DMS153 (cell line): ENCODE results near the gene COL9A2.

Experiments
- DNase-seq: peaks from one replicate; lab custom pipeline; 2025; lab: John Stamatoyannopoulos, UW

The COL9A2 gene

GRCh38 chr1:40303051-40303771 is 13.9 kb downstream of the COL9A2 start:
- no peak for DNase-seq

DNA sequence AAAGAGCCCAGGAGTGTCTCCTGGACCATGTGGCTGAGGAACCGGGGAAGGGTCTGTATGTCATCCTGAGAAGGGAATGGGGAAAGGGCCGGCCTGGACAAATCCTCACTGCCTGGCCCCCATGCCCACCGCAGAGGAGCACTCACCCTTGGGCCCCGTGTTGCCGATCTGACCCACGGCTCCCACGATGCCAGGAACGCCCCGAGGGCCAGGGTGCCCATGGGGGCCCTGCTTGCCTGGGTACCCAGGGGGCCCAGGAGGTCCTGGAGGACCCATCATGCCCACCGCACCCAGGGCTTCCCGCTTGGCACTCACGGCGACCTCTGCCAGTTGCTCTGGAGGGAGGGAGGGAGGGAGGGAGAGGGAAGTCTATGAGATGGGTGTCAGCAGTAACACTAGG is 14.6 kb downstream of the COL9A2 start:
- no peak for DNase-seq

DNA sequence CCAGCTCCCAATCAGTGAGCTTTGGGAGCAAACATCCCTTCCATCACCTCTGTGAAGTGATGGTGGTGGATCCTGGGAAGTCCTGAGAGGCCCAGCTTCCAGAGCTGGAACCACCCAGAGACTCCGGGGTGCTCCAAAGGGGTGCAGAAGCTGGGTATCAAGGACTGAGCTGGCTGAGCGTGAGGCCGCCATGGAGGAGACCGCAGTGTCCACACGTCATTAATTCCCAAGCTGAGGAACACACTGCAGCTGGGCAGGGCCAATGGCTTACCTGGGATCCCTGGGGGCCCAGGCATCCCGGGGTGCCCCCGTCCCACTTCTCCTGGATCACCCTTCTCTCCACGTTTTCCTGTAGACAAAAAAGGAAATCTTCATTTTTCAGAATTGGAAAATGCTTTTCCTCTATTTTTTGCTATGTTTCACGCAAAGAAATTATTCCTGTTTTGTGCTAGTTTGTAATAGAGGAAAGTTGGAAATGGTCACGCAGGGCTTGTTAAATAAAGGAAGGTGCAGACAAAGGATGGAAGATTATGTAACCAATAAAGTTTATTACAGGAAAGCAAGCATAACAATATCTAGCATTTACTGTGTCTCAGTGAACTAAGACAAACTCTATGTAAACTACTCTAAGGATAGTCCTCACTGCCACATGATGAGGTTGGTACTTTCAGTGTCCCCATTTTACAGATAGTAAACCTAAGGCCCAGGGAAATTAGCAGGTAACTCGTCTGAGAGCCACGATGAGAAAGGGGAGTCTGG is 15.4 kb downstream of the COL9A2 start:
- DNase-seq, result no peak

DNA sequence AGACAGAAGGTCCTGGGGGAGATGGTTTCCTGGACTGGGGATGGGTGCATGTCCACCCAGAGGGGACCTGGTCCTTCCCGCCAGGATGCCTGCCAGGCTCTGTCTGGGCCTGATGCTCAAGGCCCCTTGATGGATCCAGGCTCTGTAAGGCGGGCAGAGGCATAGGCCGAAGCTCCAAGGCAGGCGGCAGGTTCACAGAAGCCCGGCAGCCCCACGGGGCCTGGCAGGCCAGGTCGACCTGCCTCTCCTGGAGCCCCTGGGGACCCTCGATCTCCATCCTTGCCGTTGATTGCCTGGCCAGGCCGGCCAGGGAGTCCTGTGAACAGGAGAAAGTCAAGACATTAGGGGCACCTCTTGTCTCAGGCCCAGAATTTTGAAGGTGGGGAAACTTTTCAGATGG is 16.0 kb downstream of the COL9A2 start:
- no peak for DNase-seq

- DNase-seq, result no peak
These were observed 16.4 kb downstream of the COL9A2 start for GRCh38 chr1:40300651-40301050.

DNA sequence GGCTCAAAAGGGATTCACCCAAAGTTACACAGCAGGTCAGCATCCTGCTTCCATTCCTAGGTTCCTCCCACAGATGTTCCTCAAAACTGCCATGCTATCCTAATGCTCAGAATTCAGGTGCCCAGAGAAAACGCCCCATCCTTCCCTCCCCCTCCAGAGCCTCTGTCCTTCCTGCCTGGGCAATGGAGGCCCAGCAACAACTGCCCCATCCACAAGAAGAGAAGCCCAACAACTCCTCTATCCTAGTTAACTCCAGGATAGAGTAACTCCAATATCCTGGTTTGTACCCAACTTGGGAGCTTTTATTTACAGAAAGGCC is 16.9 kb downstream of the COL9A2 start:
- no peak for DNase-seq

DNA sequence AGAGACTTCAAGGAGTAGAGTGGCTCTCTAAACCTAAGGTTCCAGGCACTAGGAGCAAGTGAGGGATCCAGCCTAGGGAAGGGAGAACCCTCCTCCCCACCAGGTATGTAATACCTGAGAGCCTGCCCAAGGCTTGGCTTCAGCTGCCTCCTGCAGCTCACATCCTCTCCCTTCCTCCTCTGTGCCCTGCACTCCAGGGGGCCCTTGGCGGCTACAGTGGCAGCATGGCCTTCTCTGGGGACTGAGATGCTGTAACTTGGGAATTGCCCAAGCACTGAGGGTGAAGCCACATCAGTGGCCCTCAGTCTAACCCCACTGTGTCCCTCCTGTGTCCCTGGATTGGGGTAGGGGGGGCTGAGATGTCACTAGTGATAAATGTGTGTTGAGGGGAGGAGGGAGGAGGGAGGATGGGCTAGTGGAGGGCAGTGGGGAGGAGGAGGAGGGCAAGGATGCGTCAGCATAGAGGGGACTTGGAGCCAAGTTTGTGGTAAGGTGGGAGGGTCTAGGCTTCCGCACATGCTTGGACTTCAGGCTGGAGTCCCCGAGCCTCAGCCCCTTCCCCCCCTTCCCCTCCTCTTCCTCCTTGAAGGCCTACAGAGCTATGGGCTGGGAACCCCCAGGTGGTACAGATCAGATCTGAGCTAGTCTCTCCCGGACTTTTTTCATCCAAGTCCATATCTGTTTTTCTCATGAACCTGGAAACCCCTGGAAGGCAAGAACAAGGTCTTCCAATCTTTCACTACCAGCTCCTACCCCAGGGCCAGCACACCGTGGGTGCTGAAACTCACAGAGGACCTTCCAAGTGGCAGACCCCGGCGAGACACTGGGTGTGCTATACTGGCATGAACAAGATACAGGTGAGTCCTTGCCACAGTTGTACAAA is 17.5 kb downstream of the COL9A2 start:
- no peak for DNase-seq

GRCh38 chr1:40291293-40291692 is 25.8 kb downstream of the COL9A2 start:
- DNase-seq, result no peak

DNA sequence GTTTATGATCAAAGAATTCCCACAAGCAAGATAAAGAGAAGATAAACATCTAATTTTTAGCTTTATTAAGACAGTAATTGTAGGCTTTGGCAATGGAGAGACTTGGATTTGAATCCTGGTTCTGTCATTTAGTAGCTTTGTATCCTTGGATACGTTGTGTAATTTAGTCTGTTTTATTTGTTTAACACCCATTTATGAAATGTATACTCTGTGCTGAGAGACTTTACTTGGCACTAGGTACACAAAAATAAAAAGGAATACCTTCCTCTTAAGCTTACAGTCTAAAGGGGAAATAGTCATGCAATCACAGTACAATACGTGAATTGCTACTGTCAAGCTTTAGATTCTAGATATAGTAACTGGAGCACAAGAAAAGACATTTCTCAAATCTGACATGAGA is 35.2 kb downstream of the COL9A2 start:
- peak; percentile 82 for DNase-seq

DNA sequence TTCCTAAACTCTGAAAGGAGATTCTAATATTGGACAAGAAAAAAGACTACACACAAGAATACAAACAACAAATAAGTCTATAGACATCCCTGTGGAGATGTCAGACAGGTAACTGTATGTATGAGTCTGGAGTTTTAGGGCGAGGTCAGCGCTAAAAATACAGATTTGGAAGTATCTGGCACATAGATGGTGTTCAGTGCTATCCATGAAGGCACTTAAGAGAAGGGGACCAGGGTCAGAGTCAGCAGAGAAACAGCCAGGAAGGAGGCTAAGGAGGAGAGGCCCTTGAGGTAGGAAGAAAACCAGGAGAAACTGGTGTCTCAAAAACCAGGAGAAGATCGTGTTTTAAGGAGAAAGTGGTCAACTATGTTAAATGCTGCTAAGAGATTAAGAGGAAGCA is 41.0 kb downstream of the COL9A2 start:
- no peak for DNase-seq

GRCh38 chr1:40274331-40274730 is 42.8 kb downstream of the COL9A2 start:
- DNase-seq, result no peak

- DNase-seq, result no peak
These were observed 43.4 kb downstream of the COL9A2 start for GRCh38 chr1:40273547-40274166.

DNA sequence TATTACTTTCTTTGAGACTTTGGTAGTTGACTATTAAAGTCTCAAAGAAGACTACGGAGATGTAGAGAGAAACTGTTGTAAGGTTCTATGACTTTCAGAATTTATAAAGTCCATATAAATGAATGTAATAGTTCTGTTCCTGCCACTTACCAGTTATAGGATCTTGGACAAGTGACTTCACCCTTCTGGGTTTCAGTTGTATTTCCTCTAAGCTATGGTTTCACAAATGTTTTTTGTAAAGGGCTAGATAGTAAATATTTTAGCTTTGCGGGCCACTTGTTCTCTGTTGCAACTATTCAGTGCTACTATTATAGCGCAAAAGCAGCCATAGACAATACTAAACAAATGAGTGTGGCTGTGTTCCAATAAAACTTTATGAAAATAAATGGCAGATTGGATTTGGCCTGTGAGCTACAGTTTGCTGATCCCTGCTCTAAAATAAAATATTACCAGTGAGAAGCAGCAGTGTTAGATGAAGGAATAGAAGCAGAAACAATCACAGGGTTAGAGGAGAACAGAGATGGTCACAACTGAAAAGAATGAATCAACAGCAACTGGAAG is 44.4 kb downstream of the COL9A2 start:
- DNase-seq, result no peak

DNA sequence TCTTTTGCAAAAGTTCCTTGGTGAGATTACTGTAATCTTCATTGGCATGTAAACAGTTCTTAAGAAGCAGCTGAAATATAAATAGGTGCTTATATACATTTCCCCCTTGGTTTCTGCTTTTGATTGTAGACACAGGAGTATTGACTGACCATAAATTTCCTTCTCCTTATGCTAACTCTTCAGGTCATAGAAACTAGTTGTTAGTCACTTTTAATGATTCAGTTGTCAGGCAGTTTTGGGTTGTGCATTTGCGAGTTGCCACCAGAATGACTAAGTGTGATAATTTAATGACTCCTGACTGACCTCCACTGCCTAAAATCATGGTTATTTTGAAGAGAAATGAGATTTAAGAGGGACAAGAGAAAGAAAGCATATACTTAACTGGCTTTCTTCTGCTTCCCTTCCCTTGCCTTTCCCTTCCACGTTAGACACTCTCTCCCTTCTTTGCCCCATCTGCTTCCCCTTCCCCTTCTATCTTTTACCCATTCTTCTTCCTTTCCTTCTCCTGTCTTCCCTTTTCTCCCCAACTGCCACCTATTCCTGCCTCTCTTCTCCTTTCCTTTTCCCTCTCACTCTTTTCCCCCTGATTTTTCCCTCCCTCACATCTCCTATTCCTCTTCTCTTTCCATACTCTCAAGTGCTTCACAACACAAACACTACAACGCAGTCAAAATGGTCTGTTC is 46.8 kb downstream of the COL9A2 start:
- no peak for DNase-seq

GRCh38 chr1:40268211-40268610 is 48.9 kb downstream of the COL9A2 start:
- DNase-seq, result no peak

DNA sequence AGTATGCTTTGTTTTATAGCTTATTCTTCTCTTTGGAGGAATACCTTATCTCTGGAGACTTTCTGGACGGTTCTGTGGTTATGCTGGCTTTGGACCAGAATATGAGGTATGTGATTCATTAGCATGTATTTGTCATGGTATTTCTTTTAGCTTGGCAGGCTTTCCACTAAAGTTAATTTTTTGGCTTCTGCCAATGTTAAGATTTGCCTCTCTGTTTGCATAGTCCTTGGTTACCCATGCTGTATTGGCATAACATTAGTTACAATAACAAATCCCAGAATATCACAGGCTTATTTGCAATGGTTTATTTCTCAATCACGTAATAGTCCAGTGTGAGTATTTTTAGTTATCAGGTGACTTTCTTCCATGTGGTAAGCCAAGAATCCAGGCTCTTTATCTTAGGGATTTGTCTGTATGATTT is 49.3 kb downstream of the COL9A2 start:
- DNase-seq, result no peak

DNA sequence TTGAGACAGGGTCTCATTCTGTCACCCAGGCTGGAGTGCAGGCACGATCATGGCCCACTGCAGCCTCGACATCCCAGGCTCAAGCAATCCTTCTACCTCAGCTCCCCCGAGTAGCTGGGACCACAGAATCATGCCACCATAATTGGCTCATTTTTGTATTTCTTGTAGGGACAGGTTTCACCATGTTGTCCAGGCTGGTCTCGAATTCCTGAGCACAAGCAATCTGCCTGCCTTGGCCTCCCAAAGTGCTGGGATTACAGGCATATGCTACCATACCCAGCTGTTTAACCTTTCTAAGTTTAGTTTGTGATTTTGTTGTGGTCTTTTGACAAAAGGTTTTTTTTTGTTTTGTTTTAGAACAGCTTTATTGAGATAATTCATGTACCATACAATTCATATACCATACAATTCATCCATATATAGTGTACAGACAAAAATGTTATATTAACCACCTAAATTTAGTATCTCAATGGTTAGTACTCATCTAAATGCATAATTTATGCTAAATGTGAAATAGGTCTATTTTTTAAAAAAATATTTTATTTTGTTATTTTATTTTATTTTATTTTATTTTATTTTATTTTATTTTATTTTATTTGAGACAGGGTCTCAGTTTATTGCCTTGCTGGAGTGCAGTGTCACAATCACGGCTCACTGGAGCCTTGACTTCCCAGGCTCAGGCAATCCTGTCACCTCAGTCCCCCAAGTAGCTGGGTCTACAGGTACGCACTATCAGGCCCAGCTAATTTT is 50.1 kb downstream of the COL9A2 start:
- DNase-seq, result no peak

DNA sequence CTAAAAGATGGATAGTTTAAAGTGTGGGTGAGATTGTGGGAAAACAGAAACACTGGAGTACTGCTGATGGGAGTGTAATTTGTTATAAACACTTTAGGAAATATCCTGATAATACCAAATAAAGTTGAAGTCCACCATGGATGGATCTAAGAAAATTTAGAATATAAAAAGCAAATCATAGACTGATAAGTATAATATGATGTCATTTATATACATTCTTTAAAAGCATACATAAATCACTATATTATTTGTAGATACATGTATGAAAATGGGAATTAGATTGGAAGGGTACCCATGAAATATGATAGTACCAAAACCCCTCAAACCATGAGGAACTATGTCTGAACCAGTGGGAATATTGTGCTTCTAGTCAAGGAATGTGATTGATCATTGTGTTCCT is 51.2 kb downstream of the COL9A2 start:
- DNase-seq, result no peak

GRCh38 chr1:40265298-40265697 is 51.8 kb downstream of the COL9A2 start:
- DNase-seq, result no peak

GRCh38 chr1:40264354-40264781 is 52.7 kb downstream of the COL9A2 start:
- no peak for DNase-seq

- DNase-seq, result no peak
These were observed 58.7 kb downstream of the COL9A2 start for GRCh38 chr1:40258445-40258769.
